Suprapubic skin (tissue), 4 donors: ENCODE measurements around the gene C17orf107. TPM values are rescaled to one million over a fixed set of nuclear protein-coding genes. Genes with fewer than 3 reads are reported as not detected.

Source experiments
- DNase-seq, 2 donors: peaks; one replicate each; pipeline ENCODE4 v3.0.0-alpha.2; 2019; ENCODE audit warnings: low spot score in 2 of 2
- H3K27ac ChIP-seq: fragments of 200-600 bp; sonication (generic); one replicate; pipeline ENCODE4 v1.5.1; 2019
- H3K27me3 ChIP-seq: fragments of 200-600 bp; sonication (generic); one replicate; pipeline ENCODE4 v1.5.1; 2019
- H3K36me3 ChIP-seq: fragments of 200-600 bp; sonication (generic); one replicate; pipeline ENCODE4 v1.5.1; 2019
- H3K4me1 ChIP-seq: fragments of 200-600 bp; sonication (generic); one replicate; pipeline ENCODE4 v1.5.1; 2019
- H3K4me3 ChIP-seq: fragments of 200-600 bp; sonication (generic); one replicate; pipeline ENCODE4 v1.5.1; 2019; ENCODE audit warnings: mild to moderate bottlenecking
- H3K9me3 ChIP-seq: fragments of 200-600 bp; sonication (generic); one replicate; pipeline ENCODE4 v1.5.1; 2019
- CTCF ChIP-seq, 2 donors: fragments of 200-600 bp in 1 of 2; fragments of 450-650 bp in 1 of 2; sonication (generic) in 1 of 2; IDR thresholded peaks; one replicate each; pipeline ENCODE4 v1.5.1; 2016 to 2019; ENCODE audit warnings: antibody characterized with exemption in 2 of 2, mild to moderate bottlenecking in 1 of 2, moderate library complexity in 1 of 2
- EP300 ChIP-seq: sonication (generic); formaldehyde crosslinking; IDR thresholded peaks from one replicate; pipeline ENCODE4 v1.6.1; 2017; ENCODE audit warnings: antibody characterized with exemption
- POLR2A ChIP-seq, 2 donors: fragments of 450-650 bp; IDR thresholded peaks; one replicate each; pipeline ENCODE4 v1.6.1; 2017; ENCODE audit warnings: antibody characterized with exemption in 2 of 2, mild to moderate bottlenecking in 2 of 2, moderate library complexity in 2 of 2
- POLR2AphosphoS5 ChIP-seq, 3 donors: sonication (generic); formaldehyde crosslinking; IDR thresholded peaks; one replicate each; pipeline ENCODE4 v1.6.1; 2017; ENCODE audit warnings: antibody characterized with exemption in 3 of 3
- WGBS: methylation state at CpG from one replicate; pipeline ENCODE4 v1.1.5; 2018; 5-methylcytosine and 5-hydroxymethylcytosine counted together
- total RNA-seq, 4 donors: library from RNA; depleted of rRNA; stranded (reverse); fragments of >200 nt; gene quantifications; one replicate each; pipeline ENCODE4 v1.1.0, GENCODE V29; 2016

The C17orf107 gene
- total RNA-seq, 4 donors from 2014 or later: 3.7 to 9.8 (median 7.5) TPM

GRCh38 chr17:4949321-4950074 is 50.2 kb downstream of the C17orf107 start:
- TF ChIP-seq POLR2A (IDR thresholded peaks at IDR 0.05): no peak
- TF ChIP-seq EP300: no peak
- no peak for TF ChIP-seq POLR2AphosphoS5 (IDR thresholded peaks at IDR 0.05)
- no peak for TF ChIP-seq CTCF (IDR thresholded peaks at IDR 0.05)
- peaks cover 5% of the 10 kb centered on the region for H3K36me3 ChIP-seq
- H3K27ac ChIP-seq: peak overlapping the region; percentile 98
- peak overlapping the region; percentile 85 for H3K4me3 ChIP-seq
- no peaks in the 10 kb centered on the region for H3K9me3 ChIP-seq
- H3K4me1 ChIP-seq: peaks cover 55% of the 10 kb centered on the region
- DNase-seq: peak in 1 of 2 donors; percentile 90
- H3K27me3 ChIP-seq: no peaks in the 10 kb centered on the region
- WGBS: 0% methylated on average over 19 of the region's 75 CpGs

GRCh38 chr17:4950075-4950745 is 50.9 kb downstream of the C17orf107 start:
- TF ChIP-seq EP300: no peak
- no peak for TF ChIP-seq POLR2AphosphoS5 (IDR thresholded peaks at IDR 0.05)
- TF ChIP-seq POLR2A (IDR thresholded peaks at IDR 0.05): no peak
- no peak for TF ChIP-seq CTCF (IDR thresholded peaks at IDR 0.05)
- DNase-seq: peak; percentile 80 to 84
- Histone ChIP-seq H3K4me1 (peaks cover 48% of the 10 kb centered on the region), H3K27me3 (no peaks in the 10 kb centered on the region), H3K27ac (peak overlapping the region; percentile 98), H3K36me3 (no peaks in the 10 kb centered on the region), H3K9me3 (no peaks in the 10 kb centered on the region), H3K4me3 (peak overlapping the region; percentile 85)
- 11% methylated on average over 27 of the region's 52 CpGs for WGBS

- Histone ChIP-seq H3K27ac (peak within 1 kb of the TSS; percentile 98), H3K4me1 (peaks cover 43% of the 10 kb centered on the region), H3K9me3 (no peaks in the 10 kb centered on the region), H3K27me3 (no peaks in the 10 kb centered on the region), H3K36me3 (no peaks in the 10 kb centered on the region), H3K4me3 (peak within 1 kb of the TSS; percentile 85)
- no peak for DNase-seq
- TF ChIP-seq CTCF (IDR thresholded peaks at IDR 0.05): no peak
- no peak for TF ChIP-seq EP300
- 57% methylated on average over 7 of the region's 7 CpGs for WGBS
Measured at GRCh38 chr17:4950746-4951204, 51.4 kb downstream of the C17orf107 start, which contains the start of gene ENO3. TSS of gene ENO3 (plus strand) at chr17:4951119. CDS start at chr17:4951830, 711 bp downstream.

- no peak for DNase-seq
- peaks cover 35% of the 10 kb centered on the region for H3K4me1 ChIP-seq
- H3K27me3 ChIP-seq: no peaks in the 10 kb centered on the region
- no peak overlapping the region for H3K4me3 ChIP-seq
- 86% methylated on average over 3 of the region's 3 CpGs for WGBS
- H3K27ac ChIP-seq: no peak overlapping the region
- no peaks in the 10 kb centered on the region for H3K36me3 ChIP-seq
- TF ChIP-seq EP300 (no peak), POLR2A (IDR thresholded peaks at IDR 0.05) (no peak), CTCF (IDR thresholded peaks at IDR 0.05) (no peak), POLR2AphosphoS5 (IDR thresholded peaks at IDR 0.05) (no peak)
- H3K9me3 ChIP-seq: no peaks in the 10 kb centered on the region
Measured at GRCh38 chr17:4951486-4951885, 52.1 kb downstream of the C17orf107 start.

Other genes with a start within 250 kb of the C17orf107 start
- gene PELP1, start 195.4 kb upstream of the C17orf107 start, total RNA-seq: 10 to 100 TPM; 32.2 to 79.3 (median 60.9) TPM
- gene ARRB2, start 188.9 kb upstream of the C17orf107 start, total RNA-seq: 10 to 100 TPM; 12.1 to 20.6 (median 16.0) TPM
- gene MED11, start 168.1 kb upstream of the C17orf107 start, total RNA-seq: 10 to 100 TPM; 15.0 to 38.0 (median 26.4) TPM
- gene ZMYND15, start 159.7 kb upstream of the C17orf107 start, total RNA-seq: 1 to 10 TPM in 2 of 4 donors, under 1 TPM in 2; 0.40 to 2.8 (median 1.3) TPM
- 10 to 100 TPM; 12.5 to 33.9 (median 18.8) TPM for gene CXCL16, start 159.6 kb upstream of the C17orf107 start, total RNA-seq
- gene TM4SF5, start 127.7 kb upstream of the C17orf107 start, total RNA-seq: not detected
- gene VMO1, start 113.2 kb upstream of the C17orf107 start, total RNA-seq: 1 to 10 TPM in 2 of 4 donors, not detected in 2; 1.4 to 1.5 TPM
- under 1 TPM in 1 of 4 donors, not detected in 3; 0.80 TPM for gene GLTPD2, start 110.6 kb upstream of the C17orf107 start, total RNA-seq
- gene PSMB6, start 103.4 kb upstream of the C17orf107 start, total RNA-seq: 100 to 1,000 TPM in 3 of 4 donors, 10 to 100 TPM in 1; 68.6 to 250 (median 189) TPM
- 100 to 1,000 TPM in 1 of 4 donors, 10 to 100 TPM in 3; 53.5 to 134 (median 57.6) TPM for gene PLD2, start 92.4 kb upstream of the C17orf107 start, total RNA-seq
- gene MINK1, start 66.2 kb upstream of the C17orf107 start, total RNA-seq: 100 to 1,000 TPM; 141 to 352 (median 169) TPM
- gene CHRNE, start 3.6 kb downstream of the C17orf107 start, total RNA-seq: 1 to 10 TPM; 1.7 to 6.0 (median 2.4) TPM
- not detected for gene GP1BA, start 32.7 kb downstream of the C17orf107 start, total RNA-seq
- 10 to 100 TPM; 35.7 to 74.3 (median 41.6) TPM for gene SLC25A11, start 40.5 kb downstream of the C17orf107 start, total RNA-seq
- gene RNF167, start 40.7 kb downstream of the C17orf107 start, total RNA-seq: 100 to 1,000 TPM in 2 of 4 donors, 10 to 100 TPM in 2; 74.1 to 118 (median 99.4) TPM
- 100 to 1,000 TPM; 392 to 756 (median 686) TPM for gene PFN1, start 49.0 kb downstream of the C17orf107 start, total RNA-seq
- gene ENO3, start 51.6 kb downstream of the C17orf107 start, total RNA-seq: 1 to 10 TPM; 2.0 to 4.2 (median 3.2) TPM
- 10 to 100 TPM; 30.5 to 52.7 (median 47.1) TPM for gene SPAG7, start 68.3 kb downstream of the C17orf107 start, total RNA-seq
- 10 to 100 TPM; 27.4 to 60.8 (median 34.6) TPM for gene CAMTA2, start 88.1 kb downstream of the C17orf107 start, total RNA-seq
- gene INCA1, start 98.0 kb downstream of the C17orf107 start, total RNA-seq: 1 to 10 TPM in 2 of 4 donors, under 1 TPM in 2; 0.73 to 1.4 (median 1.2) TPM
- 100 to 1,000 TPM in 2 of 4 donors, 10 to 100 TPM in 2; 52.7 to 104 (median 97.8) TPM for gene KIF1C, start 98.4 kb downstream of the C17orf107 start, total RNA-seq
- gene SLC52A1, start 135.9 kb downstream of the C17orf107 start, total RNA-seq: 10 to 100 TPM in 1 of 4 donors, 1 to 10 TPM in 3; 2.2 to 25.0 (median 5.9) TPM
- 1 to 10 TPM; 2.7 to 6.2 (median 4.4) TPM for gene ZFP3, start 178.9 kb downstream of the C17orf107 start, total RNA-seq
- gene ZNF232, start 212.3 kb downstream of the C17orf107 start, total RNA-seq: 1 to 10 TPM; 3.7 to 6.7 (median 5.0) TPM
- 1 to 10 TPM in 1 of 4 donors, under 1 TPM in 2, not detected in 1; 0.16 to 1.4 (median 0.89) TPM for gene USP6, start 216.5 kb downstream of the C17orf107 start, total RNA-seq